AG04449 (cell line): ENCODE results near the gene GINS2.
A peak's percentile ranks its signal among the peaks of the same experiment; 100 is the strongest.

Source experiments
- CTCF ChIA-PET: fragments of 350-600 bp; formaldehyde crosslinking; extraction: SDS; loops from one replicate; lab custom pipeline; 2021; ENCODE audit warnings: antibody characterized with exemption; lab: Yijun Ruan, JAX
- POLR2A ChIA-PET: fragments of 400-600, 350-600 bp; formaldehyde crosslinking; extraction: SDS; loops from one replicate; lab custom pipeline; 2020; ENCODE audit warnings: antibody characterized with exemption, inconsistent platforms; lab: Yijun Ruan, JAX
- DNase-seq: peaks from one replicate; pipeline ENCODE4 v3.0.0-alpha.2; 2010; ENCODE audit warnings: low read depth, low spot score
- H3K4me3 ChIP-seq: 2 replicates; pipeline ENCODE4 v1.5.1; 2011; ENCODE audit warnings: low read depth, mild to moderate bottlenecking, control low read depth, low read length
- TF ChIP-seq, protein P1 (sequence below): IDR thresholded peaks from one replicate; pipeline ENCODE4 v1.5.1; 2011; ENCODE audit warnings: mild to moderate bottlenecking, moderate library complexity, low read length, control low read depth, inconsistent platforms; ENCODE audit not compliant: insufficient read depth; ENCODE audit errors: missing control alignments

GINS2 gene

DNA sequence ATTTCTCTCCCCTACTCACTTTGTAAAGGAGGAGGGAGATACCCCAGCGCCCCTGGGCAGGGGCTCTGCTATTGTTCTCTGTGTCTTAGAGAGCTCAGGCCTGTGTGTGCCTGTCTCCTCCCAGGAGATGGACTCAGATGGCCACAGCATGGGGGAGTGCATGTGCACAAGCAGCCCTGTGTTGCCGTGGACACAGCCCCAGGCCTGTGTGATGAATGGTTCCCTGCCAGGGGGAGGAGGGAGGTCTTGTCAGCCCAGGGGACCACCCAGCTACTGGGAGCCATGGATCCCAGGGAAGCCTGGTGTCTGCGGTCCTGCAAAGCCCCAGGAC, 26.3 kb downstream of the GINS2 start:
- ChIA-PET CTCF (interaction anchor here (9.2 to 9.4 kb wide), 2 partner anchors 15 to 55 kb away, joined by 85 to 145 read pairs; no protein-coding TSS in a partner anchor), POLR2A (no interaction called here)
- no peak for DNase-seq
- TF ChIP-seq, protein P1, sequence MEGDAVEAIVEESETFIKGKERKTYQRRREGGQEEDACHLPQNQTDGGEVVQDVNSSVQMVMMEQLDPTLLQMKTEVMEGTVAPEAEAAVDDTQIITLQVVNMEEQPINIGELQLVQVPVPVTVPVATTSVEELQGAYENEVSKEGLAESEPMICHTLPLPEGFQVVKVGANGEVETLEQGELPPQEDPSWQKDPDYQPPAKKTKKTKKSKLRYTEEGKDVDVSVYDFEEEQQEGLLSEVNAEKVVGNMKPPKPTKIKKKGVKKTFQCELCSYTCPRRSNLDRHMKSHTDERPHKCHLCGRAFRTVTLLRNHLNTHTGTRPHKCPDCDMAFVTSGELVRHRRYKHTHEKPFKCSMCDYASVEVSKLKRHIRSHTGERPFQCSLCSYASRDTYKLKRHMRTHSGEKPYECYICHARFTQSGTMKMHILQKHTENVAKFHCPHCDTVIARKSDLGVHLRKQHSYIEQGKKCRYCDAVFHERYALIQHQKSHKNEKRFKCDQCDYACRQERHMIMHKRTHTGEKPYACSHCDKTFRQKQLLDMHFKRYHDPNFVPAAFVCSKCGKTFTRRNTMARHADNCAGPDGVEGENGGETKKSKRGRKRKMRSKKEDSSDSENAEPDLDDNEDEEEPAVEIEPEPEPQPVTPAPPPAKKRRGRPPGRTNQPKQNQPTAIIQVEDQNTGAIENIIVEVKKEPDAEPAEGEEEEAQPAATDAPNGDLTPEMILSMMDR = no peak
- no peak overlapping the region for H3K4me3 ChIP-seq

DNA sequence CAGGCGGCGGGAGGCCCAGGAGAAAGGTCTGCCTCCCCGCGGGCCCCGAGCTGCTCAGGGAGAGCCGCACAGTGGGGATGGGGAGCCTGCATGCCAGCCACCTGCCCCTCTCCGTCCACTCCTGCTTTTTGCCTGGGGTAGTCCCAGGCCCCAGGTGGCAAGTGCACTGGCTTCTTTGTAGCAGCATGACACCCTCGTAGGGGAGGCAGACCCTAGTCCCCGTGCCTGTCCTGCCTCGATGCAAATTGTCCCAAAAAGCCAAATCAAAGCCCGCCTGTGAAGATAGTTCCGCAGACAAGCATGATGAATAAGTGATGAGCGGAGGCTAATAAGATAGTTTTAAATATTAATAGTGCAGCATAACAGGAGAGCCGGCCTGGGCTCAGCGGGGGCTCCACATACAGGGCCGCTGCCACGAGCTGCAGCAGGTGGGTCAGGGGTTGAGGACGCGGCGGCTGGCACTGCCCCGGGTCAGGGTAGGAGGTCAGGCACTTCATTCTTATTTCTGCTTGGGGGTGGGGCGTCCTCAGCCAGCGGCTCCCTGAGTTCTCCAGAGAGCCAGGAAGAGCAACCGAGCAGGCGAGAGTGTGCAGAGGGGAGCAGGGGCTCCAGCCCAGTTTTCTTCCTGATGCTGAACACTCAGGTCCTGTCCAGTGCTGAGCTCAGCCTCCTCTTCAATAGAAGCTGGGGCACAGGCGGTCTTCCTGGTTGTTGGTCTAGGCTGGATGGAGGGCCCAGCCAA, 26.8 kb downstream of the GINS2 start:
- no peak for DNase-seq
- no peak overlapping the region for H3K4me3 ChIP-seq
- ChIA-PET POLR2A (no interaction called here), CTCF (interaction anchor here (1.2 to 9.4 kb wide), 5 partner anchors 15 to 408 kb away, joined by 3 to 145 read pairs (median 5); no protein-coding TSS in a partner anchor)
- TF ChIP-seq, protein P1 = no peak

DNA sequence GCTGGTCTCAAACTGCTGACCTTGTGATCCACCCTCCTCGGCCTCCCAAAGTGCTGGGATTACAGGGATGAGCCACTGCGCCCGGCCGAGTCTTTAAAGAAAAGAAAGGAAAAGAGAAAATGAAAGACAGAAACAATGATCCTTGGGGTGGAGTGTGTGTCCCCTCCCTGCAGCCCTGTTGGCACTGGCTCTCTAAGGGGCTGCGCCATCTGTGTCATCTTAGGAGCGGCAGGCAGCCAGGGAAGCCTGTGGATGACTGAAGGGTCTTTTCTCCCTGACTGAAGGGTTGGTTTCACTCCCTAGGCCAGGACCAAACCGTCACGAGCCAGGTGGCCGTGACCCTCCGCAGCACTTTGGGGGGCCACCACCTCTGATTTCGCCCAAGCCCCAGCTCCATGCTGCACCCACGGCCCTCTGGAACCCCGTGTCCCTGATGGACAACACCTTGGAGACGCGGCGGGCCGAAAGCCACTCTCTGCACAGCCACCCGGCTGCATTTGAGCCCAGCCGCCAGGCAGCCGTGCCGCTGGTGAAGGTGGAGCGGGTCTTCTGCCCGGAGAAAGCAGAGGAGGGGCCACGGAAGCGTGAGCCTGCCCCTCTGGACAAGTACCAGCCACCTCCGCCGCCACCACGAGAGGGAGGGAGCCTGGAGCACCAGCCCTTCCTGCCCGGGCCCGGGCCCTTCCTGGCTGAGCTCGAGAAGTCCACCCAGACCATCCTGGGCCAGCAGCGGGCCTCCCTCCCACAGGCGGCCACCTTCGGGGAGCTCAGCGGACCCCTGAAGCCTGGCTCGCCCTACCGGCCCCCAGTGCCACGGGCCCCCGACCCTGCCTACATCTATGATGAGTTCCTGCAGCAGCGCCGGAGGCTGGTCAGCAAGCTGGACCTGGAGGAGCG, 27.7 kb downstream of the GINS2 start:
- ChIA-PET CTCF (interaction anchor here (1.1 to 9.4 kb wide), 10 partner anchors 7 to 407 kb away, joined by 3 to 145 read pairs (median 6); no protein-coding TSS in a partner anchor), POLR2A (no interaction called here)
- no peak for DNase-seq
- TF ChIP-seq, protein P1 = no peak
- no peak overlapping the region for H3K4me3 ChIP-seq

DNA sequence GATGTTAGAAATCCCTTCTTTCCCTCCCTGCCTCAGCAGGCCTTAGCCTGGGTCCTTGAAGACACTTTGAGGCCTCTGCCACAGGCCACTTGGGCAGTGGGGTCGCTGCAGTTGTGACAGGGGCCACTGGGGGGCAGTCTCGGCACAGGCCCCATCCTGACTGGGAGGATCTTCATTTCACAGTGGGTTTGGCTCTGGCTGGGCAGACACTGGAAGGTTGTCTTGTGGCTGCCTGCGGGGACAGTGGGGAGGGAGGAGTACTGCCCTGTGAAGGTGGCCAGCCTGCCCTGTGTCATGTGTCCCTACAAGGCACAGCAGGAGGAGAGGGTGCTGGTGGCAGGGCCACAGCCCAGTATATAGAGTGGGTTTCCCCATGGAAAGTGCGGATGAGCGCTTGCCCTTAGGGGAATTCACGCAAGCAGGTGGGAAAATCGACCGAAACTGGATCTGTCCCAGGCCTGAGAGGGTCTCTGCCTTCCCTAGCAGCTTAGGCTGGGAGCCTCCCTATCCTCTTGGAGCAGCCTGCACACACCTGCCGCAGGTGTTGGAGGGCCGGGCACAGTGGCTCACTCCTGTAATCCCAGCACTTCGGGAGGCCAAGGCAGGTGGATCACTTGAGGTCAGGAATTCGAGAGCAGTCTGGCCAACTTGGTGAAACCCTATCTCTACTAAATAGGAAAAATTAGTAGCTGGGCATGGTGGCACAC, 28.8 kb downstream of the GINS2 start:
- ChIA-PET POLR2A (no interaction called here), CTCF (interaction anchor here (0.6 to 9.4 kb wide), 31 partner anchors 9 to 545 kb away, joined by 3 to 145 read pairs (median 4); partner anchors contain the start of genes C16orf74 and GINS2)
- DNase-seq = no peak
- no peak overlapping the region for H3K4me3 ChIP-seq
- TF ChIP-seq, protein P1 = peak; percentile 92

DNA sequence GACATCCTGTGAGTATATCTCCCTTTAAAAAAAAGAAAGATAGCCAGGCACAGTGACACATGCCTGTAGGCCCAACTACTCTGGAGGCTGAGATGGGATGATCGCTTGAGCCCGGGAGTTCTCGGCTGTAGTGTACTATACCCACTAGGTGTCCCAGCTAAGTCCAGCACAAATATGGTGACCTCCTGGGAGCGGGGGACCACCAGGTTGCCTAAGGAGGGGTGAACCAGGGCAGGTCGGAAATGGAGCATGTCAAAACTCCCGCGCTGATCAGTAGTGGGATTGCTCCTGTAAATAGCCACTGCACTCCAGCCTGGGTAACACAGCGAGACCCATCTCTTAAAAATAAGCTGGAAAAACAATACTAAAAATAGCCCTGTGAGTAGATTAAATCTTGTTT, 29.4 kb downstream of the GINS2 start:
- DNase-seq = no peak
- POLR2A ChIA-PET = no interaction called here
- CTCF ChIA-PET = interaction anchor here (0.6 to 9.4 kb wide), 30 partner anchors 9 to 545 kb away, joined by 3 to 145 read pairs (median 4); partner anchors contain the start of genes C16orf74 and GINS2
- TF ChIP-seq, protein P1 = no peak
- no peak overlapping the region for H3K4me3 ChIP-seq
